ENCODE data around the gene OR51D1.

DNA sequence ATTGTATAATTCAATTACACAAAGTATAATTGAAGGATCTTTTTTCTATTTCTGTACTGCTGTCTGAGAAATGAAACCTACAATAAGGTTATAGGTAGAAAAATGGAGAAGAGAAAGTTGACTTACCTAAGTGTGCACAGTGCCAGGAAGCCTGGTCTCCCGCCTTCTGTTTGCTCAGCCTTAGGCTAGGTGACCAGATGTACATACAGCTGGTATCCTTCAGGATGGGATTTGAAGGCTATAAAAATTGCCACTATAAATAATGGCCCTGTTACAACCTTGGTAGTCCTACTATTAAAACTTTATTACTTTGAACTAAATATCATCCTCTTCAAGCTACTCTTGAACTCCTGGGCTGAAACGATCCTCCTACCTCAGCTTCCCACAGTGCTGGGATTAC, 40.7 kb downstream of the OR51D1 start:
- TF ChIP-seq, protein P1, sequence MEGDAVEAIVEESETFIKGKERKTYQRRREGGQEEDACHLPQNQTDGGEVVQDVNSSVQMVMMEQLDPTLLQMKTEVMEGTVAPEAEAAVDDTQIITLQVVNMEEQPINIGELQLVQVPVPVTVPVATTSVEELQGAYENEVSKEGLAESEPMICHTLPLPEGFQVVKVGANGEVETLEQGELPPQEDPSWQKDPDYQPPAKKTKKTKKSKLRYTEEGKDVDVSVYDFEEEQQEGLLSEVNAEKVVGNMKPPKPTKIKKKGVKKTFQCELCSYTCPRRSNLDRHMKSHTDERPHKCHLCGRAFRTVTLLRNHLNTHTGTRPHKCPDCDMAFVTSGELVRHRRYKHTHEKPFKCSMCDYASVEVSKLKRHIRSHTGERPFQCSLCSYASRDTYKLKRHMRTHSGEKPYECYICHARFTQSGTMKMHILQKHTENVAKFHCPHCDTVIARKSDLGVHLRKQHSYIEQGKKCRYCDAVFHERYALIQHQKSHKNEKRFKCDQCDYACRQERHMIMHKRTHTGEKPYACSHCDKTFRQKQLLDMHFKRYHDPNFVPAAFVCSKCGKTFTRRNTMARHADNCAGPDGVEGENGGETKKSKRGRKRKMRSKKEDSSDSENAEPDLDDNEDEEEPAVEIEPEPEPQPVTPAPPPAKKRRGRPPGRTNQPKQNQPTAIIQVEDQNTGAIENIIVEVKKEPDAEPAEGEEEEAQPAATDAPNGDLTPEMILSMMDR (IDR thresholded peaks at IDR 0.05; ENCODE audit: borderline replicate concordance, extremely low read depth, low read length, poor library complexity, severe bottlenecking), result no peak
- TF ChIP-seq EZH2 (IDR thresholded peaks at IDR 0.05; ENCODE audit: borderline replicate concordance, low read depth, low read length, severe bottlenecking), result no peak

Data from DND-41 (cell line).